Stomach (tissue), 4 donors: ENCODE data around the gene ZNF677.

Experiments
- POLR2A ChIP-seq, 4 donors: fragments of 450-650 bp; IDR thresholded peaks; one replicate each; pipeline ENCODE4 v1.6.1; 2016; ENCODE audit warnings: antibody characterized with exemption in 4 of 4, control low read depth in 2 of 4, mild to moderate bottlenecking in 1 of 4, moderate library complexity in 1 of 4
- TF ChIP-seq, protein P1 (sequence below), 7 experiments: fragments of 450-650 bp in 4 of 7; fragments of 200-600 bp in 3 of 7; sonication (generic) in 3 of 7; IDR thresholded peaks; one replicate each; pipeline ENCODE4 v1.5.1; 2016 to 2019; ENCODE audit warnings: antibody characterized with exemption in 7 of 7, control low read depth in 2 of 7, mild to moderate bottlenecking in 1 of 7

DNA sequence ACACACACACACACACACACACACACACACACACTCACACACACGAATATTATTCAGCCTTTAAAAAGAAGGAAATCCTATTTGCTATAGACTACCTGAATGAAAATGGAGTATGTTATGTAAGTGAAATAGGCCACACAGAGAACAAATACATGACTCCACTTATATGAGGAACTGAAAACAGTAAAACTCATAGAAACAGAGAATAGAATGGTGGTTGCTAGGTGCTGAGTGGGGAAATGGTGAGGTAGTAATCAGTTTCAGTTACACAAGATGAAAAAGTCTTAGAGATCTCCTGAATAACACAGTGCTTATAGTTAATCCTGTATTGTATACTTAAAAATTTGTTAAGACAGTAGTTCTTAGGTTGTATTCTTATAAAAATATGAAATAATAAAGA, 8.2 kb downstream of the ZNF677 start:
- TF ChIP-seq, protein P1, sequence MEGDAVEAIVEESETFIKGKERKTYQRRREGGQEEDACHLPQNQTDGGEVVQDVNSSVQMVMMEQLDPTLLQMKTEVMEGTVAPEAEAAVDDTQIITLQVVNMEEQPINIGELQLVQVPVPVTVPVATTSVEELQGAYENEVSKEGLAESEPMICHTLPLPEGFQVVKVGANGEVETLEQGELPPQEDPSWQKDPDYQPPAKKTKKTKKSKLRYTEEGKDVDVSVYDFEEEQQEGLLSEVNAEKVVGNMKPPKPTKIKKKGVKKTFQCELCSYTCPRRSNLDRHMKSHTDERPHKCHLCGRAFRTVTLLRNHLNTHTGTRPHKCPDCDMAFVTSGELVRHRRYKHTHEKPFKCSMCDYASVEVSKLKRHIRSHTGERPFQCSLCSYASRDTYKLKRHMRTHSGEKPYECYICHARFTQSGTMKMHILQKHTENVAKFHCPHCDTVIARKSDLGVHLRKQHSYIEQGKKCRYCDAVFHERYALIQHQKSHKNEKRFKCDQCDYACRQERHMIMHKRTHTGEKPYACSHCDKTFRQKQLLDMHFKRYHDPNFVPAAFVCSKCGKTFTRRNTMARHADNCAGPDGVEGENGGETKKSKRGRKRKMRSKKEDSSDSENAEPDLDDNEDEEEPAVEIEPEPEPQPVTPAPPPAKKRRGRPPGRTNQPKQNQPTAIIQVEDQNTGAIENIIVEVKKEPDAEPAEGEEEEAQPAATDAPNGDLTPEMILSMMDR (IDR thresholded peaks at IDR 0.05): no peak
- no peak for TF ChIP-seq POLR2A (IDR thresholded peaks at IDR 0.05)
